H9 (cell line): Measurements from ENCODE around the gene C19orf81. TPM values are rescaled to one million over a fixed set of nuclear protein-coding genes. Genes with fewer than 3 reads are reported as not detected.

Experiments used
- DNase-seq: peaks from one replicate; pipeline ENCODE4 v3.0.0-alpha.2; 2017
- H2AFZ ChIP-seq: one replicate; pipeline ENCODE4 v1.6.1; 2013; ENCODE audit warnings: mild to moderate bottlenecking, low read length, control low read depth, moderate library complexity
- H2AK5ac ChIP-seq: 2 replicates; pipeline ENCODE4 v1.6.1; 2013; ENCODE audit warnings: low read length, control low read depth, mixed read lengths; ENCODE audit not compliant: insufficient read length
- H2BK120ac ChIP-seq: one replicate; pipeline ENCODE4 v1.6.1; 2013; ENCODE audit warnings: low read depth, mild to moderate bottlenecking, low read length, control low read depth, inconsistent platforms; ENCODE audit not compliant: poor library complexity, severe bottlenecking
- H2BK12ac ChIP-seq: 2 replicates; pipeline ENCODE4 v1.6.1; 2013; ENCODE audit warnings: low read length, control low read depth, mixed read lengths, low read depth; ENCODE audit not compliant: insufficient read length
- H2BK15ac ChIP-seq: 2 replicates; pipeline ENCODE4 v1.6.1; 2013; ENCODE audit warnings: low read depth, low read length, control low read depth
- H2BK20ac ChIP-seq: one replicate; pipeline ENCODE4 v1.6.1; 2013; ENCODE audit warnings: low read depth, mild to moderate bottlenecking, low read length, control low read depth, inconsistent platforms; ENCODE audit not compliant: poor library complexity, severe bottlenecking
- H2BK5ac ChIP-seq: 2 replicates; pipeline ENCODE4 v1.6.1; 2013; ENCODE audit warnings: low read length, control low read depth, mixed read lengths; ENCODE audit not compliant: insufficient read length
- H3K14ac ChIP-seq: 2 replicates; pipeline ENCODE4 v1.6.1; 2013; ENCODE audit warnings: low read length, control low read depth; ENCODE audit not compliant: insufficient read depth
- H3K18ac ChIP-seq: 2 replicates; pipeline ENCODE4 v1.6.1; 2013; ENCODE audit warnings: low read depth, mild to moderate bottlenecking, mixed read lengths, low read length, control low read depth; ENCODE audit not compliant: insufficient read length
- H3K23ac ChIP-seq: 2 replicates; pipeline ENCODE4 v1.6.1; 2013; ENCODE audit warnings: low read length, control low read depth, mixed read lengths, low read depth; ENCODE audit not compliant: insufficient read length
- H3K23me2 ChIP-seq: 2 replicates; pipeline ENCODE4 v1.6.1; 2013; ENCODE audit warnings: low read depth, mild to moderate bottlenecking, mixed read lengths, low read length, control low read depth; ENCODE audit not compliant: insufficient read length, poor library complexity, severe bottlenecking
- H3K27ac ChIP-seq: 2 replicates; pipeline ENCODE4 v1.5.1; 2013; ENCODE audit warnings: low read length, control low read depth, mixed read lengths, low read depth; ENCODE audit not compliant: insufficient read length
- H3K27me3 ChIP-seq: 2 replicates; pipeline ENCODE4 v1.6.1; 2013; ENCODE audit warnings: low read length, control low read depth, inconsistent platforms; ENCODE audit not compliant: insufficient read depth
- H3K4ac ChIP-seq: 2 replicates; pipeline ENCODE4 v1.6.1; 2013; ENCODE audit warnings: low read depth, mild to moderate bottlenecking, control low read depth, inconsistent platforms, low read length, moderate library complexity
- H3K4me1 ChIP-seq: 2 replicates; pipeline ENCODE4 v1.6.1; 2013; ENCODE audit warnings: low read length, control low read depth, inconsistent platforms; ENCODE audit not compliant: insufficient read depth
- H3K4me2 ChIP-seq: 2 replicates; pipeline ENCODE4 v1.6.1; 2013; ENCODE audit warnings: low read length, control low read depth, mixed read lengths; ENCODE audit not compliant: insufficient read length, insufficient read depth
- H3K56ac ChIP-seq: 2 replicates; pipeline ENCODE4 v1.6.1; 2013; ENCODE audit warnings: low read depth, mild to moderate bottlenecking, mixed read lengths, low read length, control low read depth; ENCODE audit not compliant: insufficient read length
- H3K79me1 ChIP-seq: 2 replicates; pipeline ENCODE4 v1.6.1; 2013; ENCODE audit warnings: low read depth, mild to moderate bottlenecking, moderate library complexity, low read length, control low read depth, inconsistent platforms; ENCODE audit not compliant: insufficient read depth, poor library complexity, severe bottlenecking
- H3K79me2 ChIP-seq: 2 replicates; pipeline ENCODE4 v1.6.1; 2013; ENCODE audit warnings: low read length, control low read depth, inconsistent platforms; ENCODE audit not compliant: insufficient read depth
- H3K9ac ChIP-seq: 2 replicates; pipeline ENCODE4 v1.6.1; 2013; ENCODE audit warnings: low read length, control low read depth, mixed read lengths; ENCODE audit not compliant: insufficient read length; ENCODE audit errors: extremely low read depth
- H3K9me3 ChIP-seq: one replicate; pipeline ENCODE4 v1.6.1; 2013; ENCODE audit warnings: low read depth, low read length, inconsistent platforms; ENCODE audit not compliant: control insufficient read depth
- H3T11ph ChIP-seq: one replicate; pipeline ENCODE4 v1.6.1; 2013; ENCODE audit warnings: mild to moderate bottlenecking, low read length, control low read depth, inconsistent platforms
- H4K20me1 ChIP-seq: one replicate; pipeline ENCODE4 v1.6.1; 2013; ENCODE audit not compliant: control insufficient read depth, insufficient read length, insufficient read depth
- H4K5ac ChIP-seq: 2 replicates; pipeline ENCODE4 v1.6.1; 2013; ENCODE audit warnings: low read depth, mild to moderate bottlenecking, mixed read lengths, low read length, control low read depth; ENCODE audit not compliant: insufficient read length
- H4K8ac ChIP-seq: replicated peaks from 2 replicates; pipeline ENCODE4 v1.6.1; 2013; ENCODE audit warnings: low read length, control low read depth, mixed read lengths, low read depth; ENCODE audit not compliant: insufficient read length
- H4K91ac ChIP-seq: 2 replicates; pipeline ENCODE4 v1.6.1; 2013; ENCODE audit warnings: low read depth, mild to moderate bottlenecking, moderate library complexity, mixed read lengths, low read length, control low read depth; ENCODE audit not compliant: insufficient read length
- H3K27ac Mint-ChIP-seq, 3 experiments: 2 replicates in 2 of 3; 3 replicates in 1 of 3; pipeline ENCODE4 v1.8.0; 2020 to 2021; ENCODE audit warnings: mixed read lengths in 3 of 3, mild to moderate bottlenecking in 1 of 3, moderate library complexity in 1 of 3
- H3K27me3 Mint-ChIP-seq: 2 replicates; pipeline ENCODE4 v1.8.0; 2021; ENCODE audit warnings: low read depth, mild to moderate bottlenecking, moderate library complexity, mixed read lengths
- H3K36me3 Mint-ChIP-seq, 3 experiments: 2 replicates in 2 of 3; 3 replicates in 1 of 3; pipeline ENCODE4 v1.8.0; 2020 to 2021; ENCODE audit warnings: low read depth in 3 of 3, mixed read lengths in 3 of 3; ENCODE audit not compliant: insufficient read depth in 1 of 3
- H3K4me1 Mint-ChIP-seq, 2 experiments: 2 replicates each; pipeline ENCODE4 v1.8.0; 2020; ENCODE audit warnings: mixed read lengths in 2 of 2
- H3K4me3 Mint-ChIP-seq, 2 experiments: 2 replicates in 1 of 2; 3 replicates in 1 of 2; pipeline ENCODE4 v1.8.0; 2020 to 2021; ENCODE audit warnings: mild to moderate bottlenecking in 2 of 2, mixed read lengths in 2 of 2, moderate library complexity in 1 of 2
- H3K9me3 Mint-ChIP-seq, 2 experiments: 2 replicates in 1 of 2; 3 replicates in 1 of 2; pipeline ENCODE4 v1.8.0; 2020; ENCODE audit warnings: mild to moderate bottlenecking in 2 of 2, mixed read lengths in 2 of 2, moderate library complexity in 1 of 2
- WGBS: extraction: QIAGEN DNeasy Blood & Tissue Kit; methylation state at CpG from one replicate; pipeline ENCODE4 v1.1.7; 2013; ENCODE audit warnings: missing lambda C conversion rate, low lambda C conversion rate, mixed read lengths; ENCODE audit not compliant: insufficient read length; ENCODE audit errors: extremely low coverage; 5-methylcytosine and 5-hydroxymethylcytosine counted together
- total RNA-seq: library from RNA; stranded (reverse); gene quantifications from 2 replicates; pipeline ENCODE4 v1.2.1, GENCODE V29; 2021
- TF ChIP-seq, protein P1 (sequence below): fragments of 200-600 bp; sonication (generic); conservative IDR thresholded peaks from 3 replicates; pipeline ENCODE4 v1.8.0; 2021; ENCODE audit warnings: antibody characterized with exemption, mild to moderate bottlenecking

Gene C19orf81
- total RNA-seq, 1 experiment from 2014 or later, result 11.0 TPM

GRCh38 chr19:50670102-50670380 lies 20.8 kb downstream of the C19orf81 start:
- Mint-ChIP-seq H3K36me3 (no peaks in the 10 kb centered on the region; a peak in 1 of 7 replicates), H3K4me1 (peaks cover 11 to 25% of the 10 kb centered on the region in 2 experiments), H3K4me3 (no peak overlapping the region; a peak in 2 of 5 replicates), H3K27ac (no peak overlapping the region), H3K9me3 (peaks cover 0 to 4% of the 10 kb centered on the region in 2 experiments; a peak in 1 of 5 replicates), H3K27me3 (peaks cover 85% of the 10 kb centered on the region)
- no peak overlapping the region for H4K8ac ChIP-seq
- H3K27ac ChIP-seq, result no peak overlapping the region
- DNase-seq, result no peak
- no peak overlapping the region for H3K23ac ChIP-seq
- H3K27me3 ChIP-seq, result peaks cover 14% of the 10 kb centered on the region; the same call in 1 of the 2 replicates
- H3K4ac ChIP-seq, result no peak overlapping the region
- TF ChIP-seq, protein P1, sequence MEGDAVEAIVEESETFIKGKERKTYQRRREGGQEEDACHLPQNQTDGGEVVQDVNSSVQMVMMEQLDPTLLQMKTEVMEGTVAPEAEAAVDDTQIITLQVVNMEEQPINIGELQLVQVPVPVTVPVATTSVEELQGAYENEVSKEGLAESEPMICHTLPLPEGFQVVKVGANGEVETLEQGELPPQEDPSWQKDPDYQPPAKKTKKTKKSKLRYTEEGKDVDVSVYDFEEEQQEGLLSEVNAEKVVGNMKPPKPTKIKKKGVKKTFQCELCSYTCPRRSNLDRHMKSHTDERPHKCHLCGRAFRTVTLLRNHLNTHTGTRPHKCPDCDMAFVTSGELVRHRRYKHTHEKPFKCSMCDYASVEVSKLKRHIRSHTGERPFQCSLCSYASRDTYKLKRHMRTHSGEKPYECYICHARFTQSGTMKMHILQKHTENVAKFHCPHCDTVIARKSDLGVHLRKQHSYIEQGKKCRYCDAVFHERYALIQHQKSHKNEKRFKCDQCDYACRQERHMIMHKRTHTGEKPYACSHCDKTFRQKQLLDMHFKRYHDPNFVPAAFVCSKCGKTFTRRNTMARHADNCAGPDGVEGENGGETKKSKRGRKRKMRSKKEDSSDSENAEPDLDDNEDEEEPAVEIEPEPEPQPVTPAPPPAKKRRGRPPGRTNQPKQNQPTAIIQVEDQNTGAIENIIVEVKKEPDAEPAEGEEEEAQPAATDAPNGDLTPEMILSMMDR, result no peak
- H2BK120ac ChIP-seq, result no peak overlapping the region
- H2BK20ac ChIP-seq, result no peak overlapping the region
- no CpG with 5 or more reads among the region's 5 CpGs for WGBS
- H3K9me3 ChIP-seq, result no peaks in the 10 kb centered on the region
- H2BK12ac ChIP-seq, result no peak overlapping the region
- peaks cover 7% of the 10 kb centered on the region; the same call in 1 of the 2 replicates for H3K4me1 ChIP-seq
- no peak overlapping the region for H3K18ac ChIP-seq
- no peaks in the 10 kb centered on the region for H3K23me2 ChIP-seq
- no peak overlapping the region for H4K5ac ChIP-seq
- no peak overlapping the region for H3T11ph ChIP-seq
- H3K56ac ChIP-seq, result no peak overlapping the region
- H2BK15ac ChIP-seq, result no peak overlapping the region
- no peaks in the 10 kb centered on the region for H4K20me1 ChIP-seq
- H3K14ac ChIP-seq, result no peak overlapping the region
- H4K91ac ChIP-seq, result no peak overlapping the region
- H2BK5ac ChIP-seq, result no peak overlapping the region
- no peak overlapping the region for H3K4me2 ChIP-seq
- H3K79me2 ChIP-seq, result no peaks in the 10 kb centered on the region
- H3K9ac ChIP-seq, result no peak overlapping the region
- no peak overlapping the region for H2AFZ ChIP-seq
- H3K79me1 ChIP-seq, result no peaks in the 10 kb centered on the region
- no peak overlapping the region for H2AK5ac ChIP-seq
